DND-41 (cell line): ENCODE data around the gene EFCC1.

Experiments
- ATAC-seq: fragments of 200-7000 bp; cut with Tn5 transposase; 3 replicates; pipeline ENCODE4 v1.9.1; 2021; ENCODE audit warnings: low read depth; ENCODE audit not compliant: insufficient read depth
- DNase-seq: peaks from one replicate; pipeline ENCODE4 v3.0.0-alpha.2; 2020
- H2AFZ ChIP-seq: 2 replicates; pipeline ENCODE4 v1.6.0; 2012; ENCODE audit warnings: low read depth, low read length
- H3K27ac ChIP-seq: 2 replicates; pipeline ENCODE4 v1.5.1; 2012; ENCODE audit warnings: low read length, inconsistent platforms
- H3K27me3 ChIP-seq: fragments of 200-600 bp; sonication (generic); 2 replicates; pipeline ENCODE4 v1.6.0; 2012; ENCODE audit warnings: low read length, mild to moderate bottlenecking, inconsistent platforms; ENCODE audit not compliant: insufficient read depth, poor library complexity
- H3K36me3 ChIP-seq: 2 replicates; pipeline ENCODE4 v1.5.1; 2012; ENCODE audit warnings: low read length, inconsistent platforms; ENCODE audit not compliant: insufficient read depth
- H3K4me1 ChIP-seq: 2 replicates; pipeline ENCODE4 v1.5.1; 2012; ENCODE audit warnings: mild to moderate bottlenecking, low read length; ENCODE audit not compliant: insufficient read depth
- H3K4me2 ChIP-seq: 2 replicates; pipeline ENCODE4 v1.6.0; 2012; ENCODE audit warnings: mild to moderate bottlenecking, moderate library complexity, low read length, inconsistent platforms; ENCODE audit not compliant: insufficient read depth
- H3K4me3 ChIP-seq, 2 experiments: fragments of 200-600 bp in 1 of 2; shearing (Covaris generic) in 1 of 2; 2 replicates each; pipeline ENCODE4 v1.5.1; 2012 to 2016; ENCODE audit warnings: inconsistent platforms in 2 of 2, low read length in 2 of 2, mild to moderate bottlenecking in 2 of 2, low read depth in 1 of 2, moderate library complexity in 1 of 2
- H3K79me2 ChIP-seq: 2 replicates; pipeline ENCODE4 v1.6.0; 2012; ENCODE audit warnings: low read length, inconsistent platforms; ENCODE audit not compliant: insufficient read depth
- H3K9ac ChIP-seq: 2 replicates; pipeline ENCODE4 v1.6.0; 2012; ENCODE audit warnings: low read depth, mild to moderate bottlenecking, inconsistent platforms, low read length, moderate library complexity
- H3K9me3 ChIP-seq: 2 replicates; pipeline ENCODE4 v1.5.1; 2012; ENCODE audit warnings: low read length, moderate library complexity, mild to moderate bottlenecking, inconsistent platforms; ENCODE audit not compliant: insufficient read depth, severe bottlenecking
- H4K20me1 ChIP-seq: 2 replicates; pipeline ENCODE4 v1.6.0; 2012; ENCODE audit warnings: low read length; ENCODE audit not compliant: insufficient read depth
- CTCF ChIP-seq: IDR thresholded peaks from 2 replicates; pipeline ENCODE4 v1.5.1; 2012; ENCODE audit warnings: borderline replicate concordance, low read length, moderate library complexity, mild to moderate bottlenecking; ENCODE audit not compliant: poor library complexity, severe bottlenecking; ENCODE audit errors: extremely low read depth
- EZH2 ChIP-seq: IDR thresholded peaks from 3 replicates; pipeline ENCODE4 v1.6.1; 2012; ENCODE audit warnings: borderline replicate concordance, low read depth, mild to moderate bottlenecking, moderate library complexity, low read length, inconsistent platforms; ENCODE audit not compliant: severe bottlenecking

Gene EFCC1

GRCh38 chr3:128996726-128997125, 4.4 kb upstream of the EFCC1 start:
- Histone ChIP-seq H3K4me2 (no peak overlapping the region), H3K27ac (peak overlapping the region; percentile 23; the same call in 1 of the 2 replicates), H2AFZ (no peak overlapping the region), H3K9ac (no peak overlapping the region), H3K27me3 (no peaks in the 10 kb centered on the region), H3K36me3 (no peaks in the 10 kb centered on the region), H3K4me3 (no peak overlapping the region), H3K9me3 (no peaks in the 10 kb centered on the region), H3K79me2 (no peaks in the 10 kb centered on the region), H3K4me1 (peaks cover 71% of the 10 kb centered on the region), H4K20me1 (no peaks in the 10 kb centered on the region)
- TF ChIP-seq EZH2 = no peak
- no peak for TF ChIP-seq CTCF
- ATAC-seq = no peak
- no peak for DNase-seq

- H3K4me2 ChIP-seq = peak overlapping the region; percentile 46
- H3K27ac ChIP-seq = peak overlapping the region; percentile 89
- H3K9ac ChIP-seq = no peak overlapping the region
- H3K79me2 ChIP-seq = no peaks in the 10 kb centered on the region
- TF ChIP-seq CTCF (no peak), EZH2 (no peak)
- no peak overlapping the region for H3K4me3 ChIP-seq
- no peaks in the 10 kb centered on the region for H3K9me3 ChIP-seq
- no peak for ATAC-seq
- H2AFZ ChIP-seq = no peak overlapping the region
- DNase-seq = no peak
- no peaks in the 10 kb centered on the region for H3K27me3 ChIP-seq
- no peaks in the 10 kb centered on the region for H3K36me3 ChIP-seq
- peaks cover 71% of the 10 kb centered on the region for H3K4me1 ChIP-seq
- no peaks in the 10 kb centered on the region for H4K20me1 ChIP-seq
Measured at GRCh38 chr3:128997486-128998133, 3.5 kb upstream of the EFCC1 start.

GRCh38 chr3:128998561-128998960, 2.5 kb upstream of the EFCC1 start:
- Histone ChIP-seq H3K9ac (peak overlapping the region; percentile 54), H3K4me1 (peaks cover 69% of the 10 kb centered on the region), H3K9me3 (no peaks in the 10 kb centered on the region), H3K36me3 (no peaks in the 10 kb centered on the region), H3K27me3 (no peaks in the 10 kb centered on the region), H3K27ac (peak overlapping the region; percentile 89), H3K79me2 (no peaks in the 10 kb centered on the region), H3K4me2 (peak overlapping the region; percentile 46), H2AFZ (peak overlapping the region; percentile 37), H3K4me3 (peak overlapping the region in 1 of 2 experiments; percentile 26; a peak in 2 of 4 replicates), H4K20me1 (no peaks in the 10 kb centered on the region)
- no peak for TF ChIP-seq EZH2
- TF ChIP-seq CTCF = peak; percentile 13
- ATAC-seq = peak; percentile 78
- peak; percentile 80 for DNase-seq
